Cardiac muscle cell (in vitro differentiated cells and primary cell): ENCODE data around the gene PRPF6. TPM values are rescaled to one million over a fixed set of nuclear protein-coding genes. Genes with fewer than 3 reads are reported as not detected.

Source experiments
- DNase-seq, 2 donors: peaks; one replicate each; pipeline versions ENCODE4 v3.0.0 to v3.0.0-alpha.2; 2010 to 2017; ENCODE audit warnings: low read depth in 1 of 2, low spot score in 1 of 2
- H3K27ac ChIP-seq: fragments of 200-600 bp; sonication (generic); 2 replicates; pipeline ENCODE4 v1.5.1; 2016
- H3K27me3 ChIP-seq: fragments of 200-600 bp; sonication (generic); 2 replicates; pipeline ENCODE4 v1.6.0; 2016; ENCODE audit warnings: control low read depth
- H3K36me3 ChIP-seq: fragments of 200-600 bp; sonication (generic); 2 replicates; pipeline ENCODE4 v1.5.1; 2016; ENCODE audit warnings: control low read depth
- H3K4me1 ChIP-seq: fragments of 200-600 bp; sonication (generic); 2 replicates; pipeline ENCODE4 v1.8.1; 2017; ENCODE audit warnings: low read depth, mild to moderate bottlenecking, mixed run types
- H3K4me3 ChIP-seq: fragments of 200-600 bp; sonication (generic); 2 replicates; pipeline ENCODE4 v1.5.1; 2016; ENCODE audit warnings: mild to moderate bottlenecking
- H3K9me3 ChIP-seq: fragments of 200-600 bp; sonication (generic); 2 replicates; pipeline ENCODE4 v1.5.1; 2017; ENCODE audit warnings: low read depth, mild to moderate bottlenecking, control low read depth
- polyA plus RNA-seq: library from polyadenylated mRNA; unstranded; fragments of >200 nt; fragmentation: Nextera tagmentation; extraction: Ambion mirVana; gene quantifications from 2 replicates; pipeline ENCODE4 v1.2.1, GENCODE V29; 2016
- total RNA-seq: library from RNA; depleted of rRNA; stranded (reverse); fragments of >200 nt; gene quantifications from 2 replicates; pipeline ENCODE4 v1.2.3, GENCODE V29; 2016
- TF ChIP-seq, protein P1 (sequence below): IDR thresholded peaks from 2 replicates; pipeline ENCODE4 v1.5.1; 2012; ENCODE audit warnings: low read depth, mild to moderate bottlenecking, low read length

PRPF6 gene
- total and polyA plus RNA-seq, 2 experiments from 2014 or later, result 67.6 to 73.5 TPM

GRCh38 chr20:63982937-63983336, 2.0 kb downstream of the PRPF6 start:
- Histone ChIP-seq H3K36me3 (peaks cover 21% of the 10 kb centered on the region), H3K27ac (no peak overlapping the region), H3K4me1 (peaks cover 8% of the 10 kb centered on the region), H3K4me3 (no peak overlapping the region), H3K27me3 (no peaks in the 10 kb centered on the region), H3K9me3 (no peaks in the 10 kb centered on the region)
- TF ChIP-seq, protein P1, sequence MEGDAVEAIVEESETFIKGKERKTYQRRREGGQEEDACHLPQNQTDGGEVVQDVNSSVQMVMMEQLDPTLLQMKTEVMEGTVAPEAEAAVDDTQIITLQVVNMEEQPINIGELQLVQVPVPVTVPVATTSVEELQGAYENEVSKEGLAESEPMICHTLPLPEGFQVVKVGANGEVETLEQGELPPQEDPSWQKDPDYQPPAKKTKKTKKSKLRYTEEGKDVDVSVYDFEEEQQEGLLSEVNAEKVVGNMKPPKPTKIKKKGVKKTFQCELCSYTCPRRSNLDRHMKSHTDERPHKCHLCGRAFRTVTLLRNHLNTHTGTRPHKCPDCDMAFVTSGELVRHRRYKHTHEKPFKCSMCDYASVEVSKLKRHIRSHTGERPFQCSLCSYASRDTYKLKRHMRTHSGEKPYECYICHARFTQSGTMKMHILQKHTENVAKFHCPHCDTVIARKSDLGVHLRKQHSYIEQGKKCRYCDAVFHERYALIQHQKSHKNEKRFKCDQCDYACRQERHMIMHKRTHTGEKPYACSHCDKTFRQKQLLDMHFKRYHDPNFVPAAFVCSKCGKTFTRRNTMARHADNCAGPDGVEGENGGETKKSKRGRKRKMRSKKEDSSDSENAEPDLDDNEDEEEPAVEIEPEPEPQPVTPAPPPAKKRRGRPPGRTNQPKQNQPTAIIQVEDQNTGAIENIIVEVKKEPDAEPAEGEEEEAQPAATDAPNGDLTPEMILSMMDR, result no peak
- DNase-seq, result no peak

DNA sequence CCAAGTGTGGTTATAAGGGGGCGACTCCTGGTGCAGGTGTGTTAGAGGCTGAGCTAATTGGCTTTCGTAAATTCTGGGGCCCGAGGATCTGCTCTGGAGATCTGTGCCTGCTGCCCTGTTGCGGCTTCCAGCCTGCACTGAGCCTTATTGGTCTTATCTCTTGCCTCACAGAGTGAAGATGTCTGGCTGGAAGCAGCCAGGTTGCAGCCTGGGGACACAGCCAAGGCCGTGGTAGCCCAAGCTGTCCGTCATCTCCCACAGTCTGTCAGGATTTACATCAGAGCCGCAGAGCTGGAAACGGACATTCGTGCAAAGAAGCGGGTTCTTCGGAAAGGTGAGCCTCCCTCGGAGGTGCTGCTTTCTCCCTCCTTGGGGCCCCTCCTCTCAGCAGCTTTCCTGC, 20.0 kb downstream of the PRPF6 start:
- Histone ChIP-seq H3K4me3 (no peak overlapping the region), H3K27me3 (no peaks in the 10 kb centered on the region), H3K36me3 (peaks cover 40% of the 10 kb centered on the region), H3K9me3 (no peaks in the 10 kb centered on the region), H3K4me1 (no peaks in the 10 kb centered on the region), H3K27ac (no peak overlapping the region)
- DNase-seq, result no peak
- TF ChIP-seq, protein P1, result no peak

- no peaks in the 10 kb centered on the region for H3K4me1 ChIP-seq
- no peak overlapping the region for H3K27ac ChIP-seq
- H3K4me3 ChIP-seq, result no peak overlapping the region
- no peak for DNase-seq
- TF ChIP-seq, protein P1, result no peak
- H3K27me3 ChIP-seq, result no peaks in the 10 kb centered on the region
- H3K9me3 ChIP-seq, result no peaks in the 10 kb centered on the region
- H3K36me3 ChIP-seq, result peaks cover 34% of the 10 kb centered on the region
Measured at GRCh38 chr20:64001607-64002011, 20.7 kb downstream of the PRPF6 start.

GRCh38 chr20:64003960-64004725, 23.2 kb downstream of the PRPF6 start:
- no peak for DNase-seq
- Histone ChIP-seq H3K27ac (no peak overlapping the region), H3K4me3 (no peak overlapping the region), H3K9me3 (no peaks in the 10 kb centered on the region), H3K36me3 (peaks cover 25% of the 10 kb centered on the region), H3K27me3 (no peaks in the 10 kb centered on the region), H3K4me1 (no peaks in the 10 kb centered on the region)
- TF ChIP-seq, protein P1, result no peak

- H3K36me3 ChIP-seq, result peaks cover 27% of the 10 kb centered on the region
- H3K27ac ChIP-seq, result no peak overlapping the region
- H3K4me3 ChIP-seq, result no peak overlapping the region
- DNase-seq, result no peak
- H3K4me1 ChIP-seq, result no peaks in the 10 kb centered on the region
- TF ChIP-seq, protein P1, result no peak
- H3K9me3 ChIP-seq, result no peaks in the 10 kb centered on the region
- no peaks in the 10 kb centered on the region for H3K27me3 ChIP-seq
Measured at GRCh38 chr20:64005394-64005793, 24.5 kb downstream of the PRPF6 start.
